IMR-90 (cell line): Measurements from ENCODE around the gene USP5. TPM values are rescaled to one million over a fixed set of nuclear protein-coding genes. Genes with fewer than 3 reads are reported as not detected.
A peak's percentile ranks its signal among the peaks of the same experiment; 100 is the strongest.

ENCODE experiments used
- ATAC-seq: fragments of 200-7000 bp; cut with Tn5 transposase; 2 replicates; pipeline ENCODE4 v1.9.1; 2020; ENCODE audit warnings: low read depth, mild to moderate bottlenecking, moderate library complexity
- BruUV-seq: library from RNA; stranded (reverse); fragments of 400-500 nt; replicated peaks from 2 replicates; lab custom pipeline; 2021; lab: Mats Ljungman, UMichigan
- CTCF ChIA-PET: fragments of 300-600 bp; formaldehyde crosslinking; extraction: SDS; loops from one replicate; lab custom pipeline; 2021; ENCODE audit warnings: antibody characterized with exemption; lab: Yijun Ruan, JAX
- POLR2A ChIA-PET: fragments of 300-600 bp; sonication (Branson Sonifier 250); formaldehyde crosslinking; loops from one replicate; lab custom pipeline; 2022; ENCODE audit warnings: antibody characterized with exemption; ENCODE audit not compliant: unreplicated experiment; lab: Charles Lee
- DNase-seq: peaks from one replicate; pipeline ENCODE4 v3.0.0; 2013
- H2AFZ ChIP-seq: replicated peaks from 2 replicates; pipeline ENCODE3; 2013; ENCODE audit warnings: low read length, mild to moderate bottlenecking; ENCODE audit not compliant: poor library complexity
- H2AK5ac ChIP-seq: 2 replicates; pipeline ENCODE4 v1.6.1; 2013; ENCODE audit warnings: low read depth, low read length, inconsistent platforms
- H2AK9ac ChIP-seq: replicated peaks from 2 replicates; pipeline ENCODE3; 2013; ENCODE audit warnings: mild to moderate bottlenecking, low read depth, low read length, moderate library complexity; ENCODE audit not compliant: poor library complexity
- H2BK120ac ChIP-seq: 2 replicates; pipeline ENCODE4 v1.6.1; 2013; ENCODE audit warnings: low read depth, low read length, inconsistent platforms
- H2BK15ac ChIP-seq: 3 replicates; pipeline ENCODE4 v1.6.1; 2013; ENCODE audit warnings: low read depth, low read length, inconsistent platforms
- H2BK20ac ChIP-seq: 2 replicates; pipeline ENCODE4 v1.6.1; 2013; ENCODE audit warnings: low read depth, mild to moderate bottlenecking, inconsistent platforms, low read length, moderate library complexity
- H2BK5ac ChIP-seq: 2 replicates; pipeline ENCODE4 v1.6.1; 2013; ENCODE audit warnings: mild to moderate bottlenecking, low read depth, low read length, inconsistent platforms; ENCODE audit not compliant: poor library complexity, severe bottlenecking
- H3K14ac ChIP-seq: replicated peaks from 2 replicates; pipeline ENCODE4 v1.6.1; 2013; ENCODE audit warnings: low read depth, low read length, inconsistent platforms
- H3K18ac ChIP-seq: 2 replicates; pipeline ENCODE4 v1.6.1; 2013; ENCODE audit warnings: low read depth, low read length, control low read depth
- H3K23ac ChIP-seq: 2 replicates; pipeline ENCODE4 v1.6.1; 2013; ENCODE audit warnings: low read depth, low read length, inconsistent platforms
- H3K27ac ChIP-seq: 2 replicates; pipeline ENCODE4 v1.5.1; 2013; ENCODE audit warnings: mild to moderate bottlenecking, control low read depth, low read length; ENCODE audit not compliant: insufficient read depth
- H3K27me3 ChIP-seq: 2 replicates; pipeline ENCODE4 v1.6.1; 2013; ENCODE audit warnings: low read length; ENCODE audit not compliant: control insufficient read depth, insufficient read depth
- H3K36me3 ChIP-seq: 2 replicates; pipeline ENCODE4 v1.6.1; 2013; ENCODE audit warnings: low read length, mixed read lengths; ENCODE audit not compliant: control insufficient read depth, insufficient read depth
- H3K4ac ChIP-seq: 2 replicates; pipeline ENCODE4 v1.6.1; 2013; ENCODE audit warnings: low read depth, low read length, inconsistent platforms
- H3K4me1 ChIP-seq: 2 replicates; pipeline ENCODE4 v1.6.1; 2013; ENCODE audit warnings: low read length, mixed read lengths; ENCODE audit not compliant: control insufficient read depth, insufficient read depth
- H3K4me2 ChIP-seq: 2 replicates; pipeline ENCODE4 v1.6.1; 2013; ENCODE audit warnings: low read depth, mild to moderate bottlenecking, control low read depth, low read length, moderate library complexity
- H3K4me3 ChIP-seq: 2 replicates; pipeline ENCODE4 v1.5.1; 2013; ENCODE audit warnings: low read depth, mild to moderate bottlenecking, control low read depth, low read length, moderate library complexity; ENCODE audit not compliant: insufficient read depth
- H3K56ac ChIP-seq: 2 replicates; pipeline ENCODE4 v1.6.1; 2013; ENCODE audit warnings: low read length, inconsistent platforms; ENCODE audit not compliant: insufficient read depth; ENCODE audit errors: extremely low read depth
- H3K79me1 ChIP-seq, 2 experiments: 2 replicates each; pipeline ENCODE4 v1.6.1; 2013; ENCODE audit warnings: low read length in 2 of 2, inconsistent platforms in 1 of 2, low read depth in 1 of 2
- H3K9ac ChIP-seq: 2 replicates; pipeline ENCODE4 v1.6.1; 2013; ENCODE audit warnings: low read depth, low read length, control low read depth
- H3K9me1 ChIP-seq: 2 replicates; pipeline ENCODE4 v1.6.1; 2013; ENCODE audit warnings: low read length, inconsistent platforms; ENCODE audit not compliant: insufficient read depth
- H3K9me3 ChIP-seq: 2 replicates; pipeline ENCODE4 v1.6.1; 2013; ENCODE audit warnings: low read length; ENCODE audit not compliant: control insufficient read depth, insufficient read depth
- H4K20me1 ChIP-seq: 2 replicates; pipeline ENCODE4 v1.6.1; 2013; ENCODE audit warnings: low read length, inconsistent platforms; ENCODE audit not compliant: insufficient read depth
- H4K5ac ChIP-seq: 2 replicates; pipeline ENCODE4 v1.6.1; 2013; ENCODE audit warnings: mild to moderate bottlenecking, low read depth, low read length, control low read depth
- H4K8ac ChIP-seq, 2 experiments: 2 replicates each; pipeline ENCODE4 v1.6.1; 2013; ENCODE audit warnings: low read depth in 2 of 2, low read length in 2 of 2, control low read depth in 1 of 2, inconsistent platforms in 1 of 2
- H4K91ac ChIP-seq: 2 replicates; pipeline ENCODE4 v1.6.1; 2013; ENCODE audit warnings: low read depth, low read length, inconsistent platforms; ENCODE audit not compliant: insufficient read depth
- BHLHE40 ChIP-seq: fragments of 150-350 bp; IDR thresholded peaks from 2 replicates; pipeline ENCODE4 v1.6.1; 2016; ENCODE audit warnings: mild to moderate bottlenecking, low read depth, low read length
- CEBPB ChIP-seq: IDR thresholded peaks from 2 replicates; pipeline ENCODE4 v1.6.1; 2012; ENCODE audit warnings: low read depth, low read length, improper control_type of control experiment
- CHD1 ChIP-seq: IDR thresholded peaks from 2 replicates; pipeline ENCODE4 v1.6.1; 2012; ENCODE audit warnings: low read depth, low read length, improper control_type of control experiment
- FOS ChIP-seq: fragments of 150-350 bp; IDR thresholded peaks from 2 replicates; pipeline ENCODE4 v1.6.1; 2016; ENCODE audit warnings: low read depth, low read length
- MAFK ChIP-seq: IDR thresholded peaks from 2 replicates; pipeline ENCODE4 v1.6.1; 2012; ENCODE audit warnings: low read depth, low read length, improper control_type of control experiment
- MAZ ChIP-seq: IDR thresholded peaks from 2 replicates; pipeline ENCODE4 v1.6.1; 2012; ENCODE audit warnings: low read depth, mild to moderate bottlenecking, low read length, improper control_type of control experiment, moderate library complexity, borderline replicate concordance
- MXI1 ChIP-seq: IDR thresholded peaks from 2 replicates; pipeline ENCODE4 v1.6.1; 2012; ENCODE audit warnings: low read depth, mild to moderate bottlenecking, low read length, moderate library complexity, borderline replicate concordance
- NFE2L2 ChIP-seq: fragments of 150-350 bp; IDR thresholded peaks from 2 replicates; pipeline ENCODE4 v1.6.1; 2016; ENCODE audit warnings: low read depth, mild to moderate bottlenecking, low read length
- POLR2A ChIP-seq: IDR thresholded peaks from 2 replicates; pipeline ENCODE4 v1.6.1; 2012; ENCODE audit warnings: mild to moderate bottlenecking, low read depth, low read length
- RAD21 ChIP-seq: IDR thresholded peaks from 2 replicates; pipeline ENCODE4 v1.6.1; 2012; ENCODE audit warnings: low read length, improper control_type of control experiment
- RCOR1 ChIP-seq: IDR thresholded peaks from 2 replicates; pipeline ENCODE4 v1.6.1; 2012; ENCODE audit warnings: mild to moderate bottlenecking, low read length, improper control_type of control experiment; ENCODE audit not compliant: insufficient replicate concordance
- RFX5 ChIP-seq: IDR thresholded peaks from 2 replicates; pipeline ENCODE4 v1.8.0; 2012; ENCODE audit warnings: low read depth, mild to moderate bottlenecking, low read length, moderate library complexity
- SMC3 ChIP-seq: fragments of 150-350 bp; IDR thresholded peaks from 2 replicates; pipeline ENCODE4 v1.6.1; 2016; ENCODE audit warnings: low read depth, mild to moderate bottlenecking, antibody characterized with exemption, low read length, moderate library complexity
- WGBS, 2 experiments: methylation state at CpG; one replicate each; pipeline versions ENCODE4 v1.1.5 to v1.1.7; 2013; ENCODE audit warnings: missing lambda C conversion rate in 2 of 2; ENCODE audit not compliant: insufficient read length in 1 of 2; ENCODE audit errors: extremely low coverage in 2 of 2; 5-methylcytosine and 5-hydroxymethylcytosine counted together
- dilution Hi-C: fragments of 300-500 bp; cut with HindIII; formaldehyde crosslinking; loops from one replicate; pipeline ENCODE4 v1.14.3; 2018; ENCODE audit warnings: low sequenced_read_pairs; ENCODE audit not compliant: unreplicated experiment
- in situ Hi-C: fragments of 300-500 bp; cut with MboI; formaldehyde crosslinking; loops from 3 replicates; pipeline ENCODE4 v1.14.3; 2019; ENCODE audit warnings: low sequenced_read_pairs, inconsistent platforms, mixed read lengths
- intact Hi-C: fragments of 100-400 bp; cut with micrococcal nuclease; formaldehyde crosslinking; loops from 2 replicates; pipeline ENCODE4 v1.10.0; 2022
- polyA plus RNA-seq, 3 experiments: library from polyadenylated mRNA; depleted of rRNA; stranded (reverse); fragments of >200 nt; gene quantifications; 2 replicates each; pipeline ENCODE4 v1.2.3, GENCODE V29; 2012; ENCODE audit warnings: low replicate concordance in 1 of 3
- total RNA-seq: library from RNA; depleted of rRNA; stranded (reverse); fragments of >200 nt; gene quantifications from 2 replicates; pipeline ENCODE4 v1.2.3, GENCODE V29; 2012
- TF ChIP-seq, protein P1 (sequence below): conservative IDR thresholded peaks from 2 replicates; pipeline ENCODE4 v1.5.1; 2012; ENCODE audit warnings: mild to moderate bottlenecking, low read depth, low read length, improper control_type of control experiment
- TF ChIP-seq, protein P2 (sequence below): fragments of 150-350 bp; IDR thresholded peaks from 2 replicates; pipeline ENCODE4 v1.6.1; 2017; ENCODE audit warnings: mild to moderate bottlenecking, antibody characterized with exemption, low read length, low read depth
- TF ChIP-seq, protein P3 (sequence below): fragments of 150-350 bp; IDR thresholded peaks from 2 replicates; pipeline ENCODE4 v1.6.1; 2016; ENCODE audit warnings: low read depth, mild to moderate bottlenecking, low read length, moderate library complexity, borderline replicate concordance

USP5 gene
- total and polyA plus RNA-seq, 2 of the 4 experiments (the other 2 are of a cell fraction) = 69.7 to 125 TPM

DNA sequence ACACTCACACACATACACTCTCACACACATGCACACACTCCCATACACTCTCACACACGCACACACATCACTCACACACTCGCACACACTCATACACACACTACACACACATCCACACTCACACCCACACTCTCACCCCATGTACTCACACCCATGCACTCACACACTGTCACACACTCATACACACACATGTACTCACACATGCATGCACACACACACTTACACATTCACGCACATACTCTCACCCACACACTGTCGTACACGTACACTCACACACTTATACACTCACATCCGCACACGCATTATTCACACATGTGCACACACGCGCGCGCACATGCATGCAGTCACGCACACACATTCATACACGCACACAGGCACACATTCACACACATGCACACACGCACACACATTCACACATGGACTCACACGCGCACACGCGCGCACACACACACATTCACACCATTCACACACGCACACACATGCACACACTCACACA, 34.2 kb upstream of the USP5 start:
- Histone ChIP-seq H2BK20ac (no peak overlapping the region), H3K27ac (no peak overlapping the region), H3K4me1 (peaks cover 10% of the 10 kb centered on the region; the same call in 1 of the 2 replicates), H3K36me3 (peaks cover 3% of the 10 kb centered on the region), H3K9me1 (peaks cover 4% of the 10 kb centered on the region; the same call in 1 of the 2 replicates), H2AFZ (no peak overlapping the region), H3K14ac (no peak overlapping the region), H3K18ac (no peak overlapping the region), H3K9me3 (no peaks in the 10 kb centered on the region), H4K20me1 (no peaks in the 10 kb centered on the region), H2BK120ac (no peak overlapping the region), H3K9ac (no peak overlapping the region), H4K5ac (no peak overlapping the region), H4K8ac (no peak overlapping the region), H3K56ac (no peak overlapping the region), H3K27me3 (peaks cover 4% of the 10 kb centered on the region; the same call in 1 of the 2 replicates), H4K91ac (no peak overlapping the region), H2BK5ac (peak overlapping the region; percentile 64), H3K4ac (no peak overlapping the region), H2BK15ac (no peak overlapping the region), H3K79me1 (peaks cover 0 to 3% of the 10 kb centered on the region in 2 experiments; a peak in 1 of 4 replicates), H2AK5ac (no peak overlapping the region; the same call in 1 of the 2 replicates), H2AK9ac (peak overlapping the region; percentile 21), H3K4me3 (no peak overlapping the region), H3K4me2 (no peak overlapping the region), H3K23ac (no peak overlapping the region)
- ATAC-seq = no peak
- TF ChIP-seq MAFK (no peak), NFE2L2 (no peak), POLR2A (no peak), CHD1 (no peak), CEBPB (no peak), RCOR1 (no peak), BHLHE40 (no peak), RAD21 (no peak), SMC3 (no peak), MXI1 (no peak), RFX5 (no peak), MAZ (no peak), FOS (no peak)
- TF ChIP-seq, protein P1, sequence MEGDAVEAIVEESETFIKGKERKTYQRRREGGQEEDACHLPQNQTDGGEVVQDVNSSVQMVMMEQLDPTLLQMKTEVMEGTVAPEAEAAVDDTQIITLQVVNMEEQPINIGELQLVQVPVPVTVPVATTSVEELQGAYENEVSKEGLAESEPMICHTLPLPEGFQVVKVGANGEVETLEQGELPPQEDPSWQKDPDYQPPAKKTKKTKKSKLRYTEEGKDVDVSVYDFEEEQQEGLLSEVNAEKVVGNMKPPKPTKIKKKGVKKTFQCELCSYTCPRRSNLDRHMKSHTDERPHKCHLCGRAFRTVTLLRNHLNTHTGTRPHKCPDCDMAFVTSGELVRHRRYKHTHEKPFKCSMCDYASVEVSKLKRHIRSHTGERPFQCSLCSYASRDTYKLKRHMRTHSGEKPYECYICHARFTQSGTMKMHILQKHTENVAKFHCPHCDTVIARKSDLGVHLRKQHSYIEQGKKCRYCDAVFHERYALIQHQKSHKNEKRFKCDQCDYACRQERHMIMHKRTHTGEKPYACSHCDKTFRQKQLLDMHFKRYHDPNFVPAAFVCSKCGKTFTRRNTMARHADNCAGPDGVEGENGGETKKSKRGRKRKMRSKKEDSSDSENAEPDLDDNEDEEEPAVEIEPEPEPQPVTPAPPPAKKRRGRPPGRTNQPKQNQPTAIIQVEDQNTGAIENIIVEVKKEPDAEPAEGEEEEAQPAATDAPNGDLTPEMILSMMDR = no peak
- TF ChIP-seq, protein P2, sequence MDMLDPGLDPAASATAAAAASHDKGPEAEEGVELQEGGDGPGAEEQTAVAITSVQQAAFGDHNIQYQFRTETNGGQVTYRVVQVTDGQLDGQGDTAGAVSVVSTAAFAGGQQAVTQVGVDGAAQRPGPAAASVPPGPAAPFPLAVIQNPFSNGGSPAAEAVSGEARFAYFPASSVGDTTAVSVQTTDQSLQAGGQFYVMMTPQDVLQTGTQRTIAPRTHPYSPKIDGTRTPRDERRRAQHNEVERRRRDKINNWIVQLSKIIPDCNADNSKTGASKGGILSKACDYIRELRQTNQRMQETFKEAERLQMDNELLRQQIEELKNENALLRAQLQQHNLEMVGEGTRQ = no peak
- TF ChIP-seq, protein P3, sequence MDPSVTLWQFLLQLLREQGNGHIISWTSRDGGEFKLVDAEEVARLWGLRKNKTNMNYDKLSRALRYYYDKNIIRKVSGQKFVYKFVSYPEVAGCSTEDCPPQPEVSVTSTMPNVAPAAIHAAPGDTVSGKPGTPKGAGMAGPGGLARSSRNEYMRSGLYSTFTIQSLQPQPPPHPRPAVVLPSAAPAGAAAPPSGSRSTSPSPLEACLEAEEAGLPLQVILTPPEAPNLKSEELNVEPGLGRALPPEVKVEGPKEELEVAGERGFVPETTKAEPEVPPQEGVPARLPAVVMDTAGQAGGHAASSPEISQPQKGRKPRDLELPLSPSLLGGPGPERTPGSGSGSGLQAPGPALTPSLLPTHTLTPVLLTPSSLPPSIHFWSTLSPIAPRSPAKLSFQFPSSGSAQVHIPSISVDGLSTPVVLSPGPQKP = no peak
- no TSS peak for BruUV-seq
- WGBS, 2 experiments = 94 to 100% methylated on average over 3 to 16 of the region's 20 CpGs
- intact Hi-C loops = no loop called here
- no peak for DNase-seq
- ChIA-PET POLR2A (no interaction called here), CTCF (no interaction called here)
- dilution Hi-C loops = no loop called here
- in situ Hi-C loops = no loop called here
